GM12872 (cell line): ENCODE measurements around the gene MACROD2.

Experiments used
- TF ChIP-seq, protein P1 (sequence below): IDR thresholded peaks from 3 replicates; pipeline ENCODE4 v1.5.1; 2011; ENCODE audit warnings: low read depth, mild to moderate bottlenecking, low read length, moderate library complexity; ENCODE audit not compliant: insufficient read depth

The MACROD2 gene

GRCh38 chr20:15931897-15932296 lies 1936.6 kb downstream of the MACROD2 start:
- TF ChIP-seq, protein P1, sequence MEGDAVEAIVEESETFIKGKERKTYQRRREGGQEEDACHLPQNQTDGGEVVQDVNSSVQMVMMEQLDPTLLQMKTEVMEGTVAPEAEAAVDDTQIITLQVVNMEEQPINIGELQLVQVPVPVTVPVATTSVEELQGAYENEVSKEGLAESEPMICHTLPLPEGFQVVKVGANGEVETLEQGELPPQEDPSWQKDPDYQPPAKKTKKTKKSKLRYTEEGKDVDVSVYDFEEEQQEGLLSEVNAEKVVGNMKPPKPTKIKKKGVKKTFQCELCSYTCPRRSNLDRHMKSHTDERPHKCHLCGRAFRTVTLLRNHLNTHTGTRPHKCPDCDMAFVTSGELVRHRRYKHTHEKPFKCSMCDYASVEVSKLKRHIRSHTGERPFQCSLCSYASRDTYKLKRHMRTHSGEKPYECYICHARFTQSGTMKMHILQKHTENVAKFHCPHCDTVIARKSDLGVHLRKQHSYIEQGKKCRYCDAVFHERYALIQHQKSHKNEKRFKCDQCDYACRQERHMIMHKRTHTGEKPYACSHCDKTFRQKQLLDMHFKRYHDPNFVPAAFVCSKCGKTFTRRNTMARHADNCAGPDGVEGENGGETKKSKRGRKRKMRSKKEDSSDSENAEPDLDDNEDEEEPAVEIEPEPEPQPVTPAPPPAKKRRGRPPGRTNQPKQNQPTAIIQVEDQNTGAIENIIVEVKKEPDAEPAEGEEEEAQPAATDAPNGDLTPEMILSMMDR: no peak

DNA sequence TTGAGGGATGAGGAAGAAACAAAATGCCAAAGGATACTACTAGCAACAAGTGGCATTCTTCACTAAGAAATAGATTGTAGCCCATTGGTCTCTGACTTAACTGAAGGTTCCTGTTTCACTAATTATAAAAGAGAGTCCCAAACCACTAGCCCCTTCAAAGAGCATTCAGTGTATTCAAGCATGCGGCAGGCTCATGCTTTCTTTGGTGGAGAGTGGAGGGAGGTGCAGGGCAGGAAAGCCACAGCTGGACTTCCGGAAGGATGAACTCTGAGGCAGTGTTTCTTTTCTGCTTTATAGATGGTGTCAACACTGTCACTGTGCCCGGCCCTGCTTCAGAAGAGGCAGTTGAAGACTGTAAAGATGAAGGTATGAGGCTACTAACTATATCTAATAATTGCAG lies 1941.9 kb downstream of the MACROD2 start:
- TF ChIP-seq, protein P1: no peak

DNA sequence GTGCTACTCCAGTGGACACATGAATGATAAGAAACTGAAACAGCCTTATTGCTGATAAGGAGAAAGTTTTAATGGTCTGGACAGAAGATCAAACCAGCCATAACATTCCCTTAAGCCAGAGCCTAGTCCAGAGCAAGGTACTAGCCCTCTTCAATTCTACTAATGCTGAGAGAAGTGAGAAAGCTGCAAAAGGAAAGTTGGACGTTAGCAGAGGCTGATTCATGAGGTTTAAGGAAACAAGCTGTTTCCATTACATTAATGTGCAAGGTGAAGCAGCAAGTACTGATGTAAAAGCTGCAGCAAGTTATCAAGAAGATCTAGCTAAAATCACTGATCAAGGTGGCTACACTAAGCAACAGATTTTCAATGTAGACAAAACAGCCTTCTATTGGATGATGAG lies 1943.5 kb downstream of the MACROD2 start:
- TF ChIP-seq, protein P1: no peak

GRCh38 chr20:15940127-15940526 lies 1944.8 kb downstream of the MACROD2 start:
- TF ChIP-seq, protein P1: no peak

- TF ChIP-seq, protein P1: no peak
These were observed 1946.8 kb downstream of the MACROD2 start for GRCh38 chr20:15942130-15942529.

DNA sequence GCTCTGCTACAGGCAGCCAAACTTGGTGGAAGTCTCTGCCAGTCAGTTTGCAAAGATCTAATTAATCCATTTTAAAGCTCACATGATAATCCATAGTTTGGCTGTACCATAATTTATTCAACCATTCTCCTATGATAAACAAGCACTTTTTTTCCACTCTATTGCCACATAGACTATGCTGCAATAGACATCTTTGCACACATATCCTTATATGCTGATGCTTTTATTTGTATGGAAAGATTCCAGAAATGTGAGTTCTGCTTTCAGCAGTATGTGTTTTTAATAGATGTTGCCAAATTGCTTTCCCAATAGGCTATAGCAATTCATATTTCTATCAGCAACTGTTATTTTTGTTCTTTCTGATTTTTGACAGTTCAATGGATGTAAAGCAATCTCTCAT lies 1950.0 kb downstream of the MACROD2 start:
- TF ChIP-seq, protein P1: no peak

- TF ChIP-seq, protein P1: no peak
These were observed 1954.1 kb downstream of the MACROD2 start for GRCh38 chr20:15949391-15949790.

DNA sequence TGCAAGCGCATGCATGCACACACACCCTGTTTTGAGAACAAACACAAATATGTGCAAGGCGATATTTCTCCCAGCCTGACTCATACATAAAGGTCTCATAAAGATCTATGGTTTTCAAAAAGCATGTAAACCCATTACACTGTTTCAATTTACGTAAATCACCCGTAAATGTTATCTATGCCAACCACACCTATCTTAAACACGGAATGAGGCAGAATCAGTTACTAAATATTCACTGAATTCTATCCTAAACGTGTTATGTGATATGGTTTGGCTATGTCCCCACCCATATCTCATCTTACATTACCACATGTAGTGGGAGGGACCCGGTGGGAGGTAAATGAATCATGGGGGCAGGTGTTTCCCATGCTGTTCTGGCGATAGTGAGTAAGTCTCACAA lies 1956.3 kb downstream of the MACROD2 start:
- TF ChIP-seq, protein P1: no peak
